AG09309 (cell line): ENCODE results near the gene ZBTB12.

Experiments used
- DNase-seq: peaks from one replicate; pipeline ENCODE4 v3.0.0-alpha.2; 2010; ENCODE audit warnings: low read depth
- H3K4me3 ChIP-seq: 2 replicates; pipeline ENCODE4 v1.5.1; 2011; ENCODE audit warnings: mild to moderate bottlenecking, low read depth, low read length, moderate library complexity; ENCODE audit not compliant: control insufficient read depth
- TF ChIP-seq, protein P1 (sequence below): IDR thresholded peaks from 2 replicates; pipeline ENCODE4 v1.5.1; 2011; ENCODE audit warnings: mild to moderate bottlenecking, low read depth, low read length, inconsistent platforms; ENCODE audit not compliant: insufficient read depth, control insufficient read depth; ENCODE audit errors: missing control alignments

The ZBTB12 gene

DNA sequence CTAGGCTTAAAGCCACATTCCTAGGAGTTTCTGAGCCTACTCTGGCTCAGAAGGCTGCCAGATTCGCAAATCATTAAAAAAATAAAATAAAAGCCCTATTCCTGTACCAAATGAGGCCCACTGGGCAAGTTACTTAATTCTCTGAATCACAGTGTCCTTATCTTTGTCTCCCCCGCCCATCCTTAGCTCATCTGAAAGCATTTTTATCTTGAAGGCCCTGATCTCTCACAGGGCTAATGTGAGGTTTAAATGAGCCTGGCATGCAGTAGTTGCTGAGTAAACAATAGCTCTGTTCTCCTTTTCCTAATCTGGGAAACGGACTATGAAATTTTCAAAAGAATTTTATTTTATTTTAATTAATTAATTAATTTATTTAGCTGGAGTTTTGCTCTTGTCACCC lies 2.1 kb upstream of the ZBTB12 start:
- H3K4me3 ChIP-seq = no peak overlapping the region
- DNase-seq = no peak
- TF ChIP-seq, protein P1, sequence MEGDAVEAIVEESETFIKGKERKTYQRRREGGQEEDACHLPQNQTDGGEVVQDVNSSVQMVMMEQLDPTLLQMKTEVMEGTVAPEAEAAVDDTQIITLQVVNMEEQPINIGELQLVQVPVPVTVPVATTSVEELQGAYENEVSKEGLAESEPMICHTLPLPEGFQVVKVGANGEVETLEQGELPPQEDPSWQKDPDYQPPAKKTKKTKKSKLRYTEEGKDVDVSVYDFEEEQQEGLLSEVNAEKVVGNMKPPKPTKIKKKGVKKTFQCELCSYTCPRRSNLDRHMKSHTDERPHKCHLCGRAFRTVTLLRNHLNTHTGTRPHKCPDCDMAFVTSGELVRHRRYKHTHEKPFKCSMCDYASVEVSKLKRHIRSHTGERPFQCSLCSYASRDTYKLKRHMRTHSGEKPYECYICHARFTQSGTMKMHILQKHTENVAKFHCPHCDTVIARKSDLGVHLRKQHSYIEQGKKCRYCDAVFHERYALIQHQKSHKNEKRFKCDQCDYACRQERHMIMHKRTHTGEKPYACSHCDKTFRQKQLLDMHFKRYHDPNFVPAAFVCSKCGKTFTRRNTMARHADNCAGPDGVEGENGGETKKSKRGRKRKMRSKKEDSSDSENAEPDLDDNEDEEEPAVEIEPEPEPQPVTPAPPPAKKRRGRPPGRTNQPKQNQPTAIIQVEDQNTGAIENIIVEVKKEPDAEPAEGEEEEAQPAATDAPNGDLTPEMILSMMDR = no peak

GRCh38 chr6:31901415-31901952 lies 402 bp downstream of the ZBTB12 start:
- no peak for DNase-seq
- peak overlapping the region; percentile 58 for H3K4me3 ChIP-seq
- TF ChIP-seq, protein P1 = no peak

- H3K4me3 ChIP-seq = peak overlapping the region; percentile 58
- DNase-seq = no peak
- TF ChIP-seq, protein P1 = no peak
Measured at GRCh38 chr6:31900917-31901414, 920 bp downstream of the ZBTB12 start.

GRCh38 chr6:31899882-31900722 lies 1.8 kb downstream of the ZBTB12 start:
- H3K4me3 ChIP-seq = no peak overlapping the region
- no peak for DNase-seq
- TF ChIP-seq, protein P1 = no peak

- TF ChIP-seq, protein P1 = no peak
- H3K4me3 ChIP-seq = no peak overlapping the region
- no peak for DNase-seq
Measured at GRCh38 chr6:31899215-31899614, 2.7 kb downstream of the ZBTB12 start.

- no peak for DNase-seq
- TF ChIP-seq, protein P1 = no peak
- peak overlapping the region; percentile 71 for H3K4me3 ChIP-seq
Measured at GRCh38 chr6:31898383-31899011, 3.4 kb downstream of the ZBTB12 start.
